Vagina (tissue), 2 donors: ENCODE data around the gene TEAD3.

Experiments
- POLR2A ChIP-seq, 2 donors: fragments of 450-650 bp; IDR thresholded peaks; one replicate each; pipeline ENCODE4 v1.6.1; 2017; ENCODE audit warnings: antibody characterized with exemption in 2 of 2, mild to moderate bottlenecking in 2 of 2, moderate library complexity in 2 of 2
- POLR2AphosphoS5 ChIP-seq, 2 donors: sonication (generic); formaldehyde crosslinking; IDR thresholded peaks; one replicate each; pipeline ENCODE4 v1.9.0; 2017; ENCODE audit warnings: antibody characterized with exemption in 2 of 2, mild to moderate bottlenecking in 2 of 2, low read depth in 1 of 2; ENCODE audit not compliant: insufficient read depth in 1 of 2
- TF ChIP-seq, protein P1 (sequence below), 3 experiments: fragments of 450-650 bp in 2 of 3; fragments of 200-600 bp in 1 of 3; sonication (generic) in 1 of 3; IDR thresholded peaks; one replicate each; pipeline ENCODE4 v1.5.1; 2017 to 2019; ENCODE audit warnings: antibody characterized with exemption in 3 of 3, mild to moderate bottlenecking in 2 of 3, moderate library complexity in 2 of 3

DNA sequence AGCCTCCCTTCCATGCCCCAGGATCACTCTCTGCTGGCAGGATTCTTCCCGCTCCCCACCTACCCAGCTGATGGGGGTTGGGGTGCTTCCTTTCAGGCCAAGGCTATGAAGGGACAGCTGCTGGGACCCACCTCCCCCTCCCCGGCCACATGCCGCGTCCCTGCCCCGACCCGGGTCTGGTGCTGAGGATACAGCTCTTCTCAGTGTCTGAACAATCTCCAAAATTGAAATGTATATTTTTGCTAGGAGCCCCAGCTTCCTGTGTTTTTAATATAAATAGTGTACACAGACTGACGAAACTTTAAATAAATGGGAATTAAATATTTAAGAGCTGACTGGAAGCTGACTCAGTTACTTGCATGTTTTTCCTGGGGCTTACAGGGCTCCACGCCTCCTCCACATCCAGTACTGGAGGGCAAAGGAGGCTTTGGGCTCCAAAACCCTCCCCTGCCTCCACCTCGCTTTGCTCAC is 69.0 kb downstream of the TEAD3 start:
- TF ChIP-seq, protein P1, sequence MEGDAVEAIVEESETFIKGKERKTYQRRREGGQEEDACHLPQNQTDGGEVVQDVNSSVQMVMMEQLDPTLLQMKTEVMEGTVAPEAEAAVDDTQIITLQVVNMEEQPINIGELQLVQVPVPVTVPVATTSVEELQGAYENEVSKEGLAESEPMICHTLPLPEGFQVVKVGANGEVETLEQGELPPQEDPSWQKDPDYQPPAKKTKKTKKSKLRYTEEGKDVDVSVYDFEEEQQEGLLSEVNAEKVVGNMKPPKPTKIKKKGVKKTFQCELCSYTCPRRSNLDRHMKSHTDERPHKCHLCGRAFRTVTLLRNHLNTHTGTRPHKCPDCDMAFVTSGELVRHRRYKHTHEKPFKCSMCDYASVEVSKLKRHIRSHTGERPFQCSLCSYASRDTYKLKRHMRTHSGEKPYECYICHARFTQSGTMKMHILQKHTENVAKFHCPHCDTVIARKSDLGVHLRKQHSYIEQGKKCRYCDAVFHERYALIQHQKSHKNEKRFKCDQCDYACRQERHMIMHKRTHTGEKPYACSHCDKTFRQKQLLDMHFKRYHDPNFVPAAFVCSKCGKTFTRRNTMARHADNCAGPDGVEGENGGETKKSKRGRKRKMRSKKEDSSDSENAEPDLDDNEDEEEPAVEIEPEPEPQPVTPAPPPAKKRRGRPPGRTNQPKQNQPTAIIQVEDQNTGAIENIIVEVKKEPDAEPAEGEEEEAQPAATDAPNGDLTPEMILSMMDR (IDR thresholded peaks at IDR 0.05), result no peak
- no peak for TF ChIP-seq POLR2A (IDR thresholded peaks at IDR 0.05)
- TF ChIP-seq POLR2AphosphoS5 (IDR thresholded peaks at IDR 0.05; ENCODE audit: insufficient read depth in 1 of 2, low read depth in 1 of 2), result no peak
